ENCODE data around the gene MEX3A. TPM values are rescaled to one million over a fixed set of nuclear protein-coding genes. Genes with fewer than 3 reads are reported as not detected.

MEX3A gene
- total RNA-seq, 1 experiment from 2014 or later, result 6.1 TPM

DNA sequence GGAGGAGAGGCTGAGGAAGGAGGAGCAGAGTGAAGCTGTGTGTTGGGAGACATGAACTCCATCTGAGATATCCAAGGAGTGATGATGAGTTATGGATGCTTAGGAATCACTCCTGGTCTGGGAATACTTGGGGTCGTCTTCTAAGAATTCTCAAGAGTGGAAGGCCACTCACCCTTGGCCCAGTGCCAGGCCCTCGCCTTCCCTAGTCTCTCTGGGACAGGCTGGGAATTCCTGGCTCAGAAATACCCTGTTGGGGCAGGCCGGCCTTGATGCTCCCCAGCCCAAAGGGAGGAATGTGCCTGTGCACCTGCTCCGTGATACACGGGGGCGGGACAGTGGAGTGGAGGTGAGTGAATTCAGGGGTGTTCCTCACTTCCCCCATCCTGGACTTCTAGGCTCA is 19.6 kb upstream of the MEX3A start:
- Histone ChIP-seq H3K79me2 (ENCODE audit: insufficient read depth, low read length) (0 out of 2 replicates have a peak, but pooled peaks cover 3% of the 10 kb centered on the region), H3K9ac (ENCODE audit: low read length) (peak overlapping the region; percentile 14; the same call in 1 of the 2 replicates), H3K27me3 (ENCODE audit: insufficient read depth, low read length) (no peaks in the 10 kb centered on the region), H3K9me3 (ENCODE audit: control insufficient read depth in 1 of 2, insufficient read depth in 1 of 2, low read depth in 1 of 2, low read length in 2 of 2) (no peaks in the 10 kb centered on the region), H3K9me2 (ENCODE audit: insufficient read depth) (no peaks in the 10 kb centered on the region), H3K4me1 (ENCODE audit: control insufficient read depth in 1 of 2, insufficient read depth in 2 of 2, low read length in 2 of 2) (peaks cover 66 to 96% of the 10 kb centered on the region in 2 experiments), H3K4me3 (replicated peaks in 1 of 2; ENCODE audit: low read depth in 1 of 2, low read length in 2 of 2) (no peak overlapping the region), H4K20me1 (ENCODE audit: insufficient read depth) (no peaks in the 10 kb centered on the region), H3K27ac (ENCODE audit: low read depth, low read length) (peak overlapping the region; percentile 96; the same call in 1 of the 2 replicates), H2AFZ (ENCODE audit: low read depth, low read length, poor library complexity, severe bottlenecking) (no peak overlapping the region), H3K36me3 (ENCODE audit: control insufficient read depth in 1 of 2, insufficient read depth in 2 of 2, low read length in 2 of 2) (no peaks in the 10 kb centered on the region), H3K4me2 (ENCODE audit: low read length) (peak overlapping the region; percentile 89)
- DNase-seq (ENCODE audit: low read depth, low spot score) (no peak), ATAC-seq (no peak)
- POLR2A ChIA-PET, result interaction anchor here (0.7 to 4.5 kb wide), 4 partner anchors 12 to 303 kb away, joined by 3 to 28 read pairs (median 16); partner anchors contain the start of gene LMNA
- RAD21 ChIA-PET (ENCODE audit: low non-redundant PET in 1 of 2, low total read pairs in 2 of 2, uncharacterized antibody in 2 of 2, unreplicated experiment in 2 of 2), result interaction anchor here in 1 of 2 experiments (1.9 kb wide), 1 partner anchor 28 kb away, joined by 9 read pairs; no protein-coding TSS in a partner anchor
- intact Hi-C loops (cut with micrococcal nuclease), result no loop called here
- BruUV-seq (replicated peaks), result no TSS peak
- CTCF ChIA-PET, result interaction anchor here (2.4 to 2.6 kb wide), 2 partner anchors 24 to 28 kb away, joined by 11 to 13 read pairs; no protein-coding TSS in a partner anchor
- TF ChIP-seq CEBPB (IDR thresholded peaks at IDR 0.05; ENCODE audit: low read depth) (no peak), ZNF274 (IDR thresholded peaks at IDR 0.05; ENCODE audit: low read depth, low read length) (no peak), RAD21 (IDR thresholded peaks at IDR 0.05; ENCODE audit: low read depth) (no peak), EGR1 (IDR thresholded peaks at IDR 0.05; ENCODE audit: low read depth) (no peak), SRF (IDR thresholded peaks at IDR 0.05; ENCODE audit: low read depth) (no peak), FOSL1 (IDR thresholded peaks at IDR 0.05; ENCODE audit: low read depth) (no peak), EZH2phosphoT487 (IDR thresholded peaks at IDR 0.05; ENCODE audit: borderline replicate concordance) (no peak), SP1 (IDR thresholded peaks at IDR 0.05; ENCODE audit: low read depth) (no peak), POLR2AphosphoS5 (IDR thresholded peaks at IDR 0.05; ENCODE audit: low read depth, low read length) (no peak), TCF7L2 (IDR thresholded peaks at IDR 0.05; ENCODE audit: borderline replicate concordance, extremely low read depth, insufficient read depth, insufficient read length) (no peak), ZFX (IDR thresholded peaks at IDR 0.05) (no peak), ELF1 (IDR thresholded peaks at IDR 0.05; ENCODE audit: borderline replicate concordance, low read depth) (no peak), JUND (IDR thresholded peaks at IDR 0.05) (no peak), POLR2A (IDR thresholded peaks at IDR 0.05; ENCODE audit: borderline replicate concordance, extremely low read depth, insufficient read depth, insufficient read length) (no peak)
- TF ChIP-seq, protein P1, sequence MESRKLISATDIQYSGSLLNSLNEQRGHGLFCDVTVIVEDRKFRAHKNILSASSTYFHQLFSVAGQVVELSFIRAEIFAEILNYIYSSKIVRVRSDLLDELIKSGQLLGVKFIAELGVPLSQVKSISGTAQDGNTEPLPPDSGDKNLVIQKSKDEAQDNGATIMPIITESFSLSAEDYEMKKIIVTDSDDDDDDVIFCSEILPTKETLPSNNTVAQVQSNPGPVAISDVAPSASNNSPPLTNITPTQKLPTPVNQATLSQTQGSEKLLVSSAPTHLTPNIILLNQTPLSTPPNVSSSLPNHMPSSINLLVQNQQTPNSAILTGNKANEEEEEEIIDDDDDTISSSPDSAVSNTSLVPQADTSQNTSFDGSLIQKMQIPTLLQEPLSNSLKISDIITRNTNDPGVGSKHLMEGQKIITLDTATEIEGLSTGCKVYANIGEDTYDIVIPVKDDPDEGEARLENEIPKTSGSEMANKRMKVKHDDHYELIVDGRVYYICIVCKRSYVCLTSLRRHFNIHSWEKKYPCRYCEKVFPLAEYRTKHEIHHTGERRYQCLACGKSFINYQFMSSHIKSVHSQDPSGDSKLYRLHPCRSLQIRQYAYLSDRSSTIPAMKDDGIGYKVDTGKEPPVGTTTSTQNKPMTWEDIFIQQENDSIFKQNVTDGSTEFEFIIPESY (IDR thresholded peaks at IDR 0.05; ENCODE audit: extremely low read depth, insufficient replicate concordance, low read length), result no peak
- TF ChIP-seq, protein P2, sequence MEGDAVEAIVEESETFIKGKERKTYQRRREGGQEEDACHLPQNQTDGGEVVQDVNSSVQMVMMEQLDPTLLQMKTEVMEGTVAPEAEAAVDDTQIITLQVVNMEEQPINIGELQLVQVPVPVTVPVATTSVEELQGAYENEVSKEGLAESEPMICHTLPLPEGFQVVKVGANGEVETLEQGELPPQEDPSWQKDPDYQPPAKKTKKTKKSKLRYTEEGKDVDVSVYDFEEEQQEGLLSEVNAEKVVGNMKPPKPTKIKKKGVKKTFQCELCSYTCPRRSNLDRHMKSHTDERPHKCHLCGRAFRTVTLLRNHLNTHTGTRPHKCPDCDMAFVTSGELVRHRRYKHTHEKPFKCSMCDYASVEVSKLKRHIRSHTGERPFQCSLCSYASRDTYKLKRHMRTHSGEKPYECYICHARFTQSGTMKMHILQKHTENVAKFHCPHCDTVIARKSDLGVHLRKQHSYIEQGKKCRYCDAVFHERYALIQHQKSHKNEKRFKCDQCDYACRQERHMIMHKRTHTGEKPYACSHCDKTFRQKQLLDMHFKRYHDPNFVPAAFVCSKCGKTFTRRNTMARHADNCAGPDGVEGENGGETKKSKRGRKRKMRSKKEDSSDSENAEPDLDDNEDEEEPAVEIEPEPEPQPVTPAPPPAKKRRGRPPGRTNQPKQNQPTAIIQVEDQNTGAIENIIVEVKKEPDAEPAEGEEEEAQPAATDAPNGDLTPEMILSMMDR (IDR thresholded peaks at IDR 0.05 in 2 of 3, conservative IDR thresholded peaks at IDR 0.05 in 1 of 3; ENCODE audit: borderline replicate concordance in 1 of 3, insufficient read depth in 1 of 3, low read depth in 2 of 3, low read length in 2 of 3), result no peak
- TF ChIP-seq, protein P3, sequence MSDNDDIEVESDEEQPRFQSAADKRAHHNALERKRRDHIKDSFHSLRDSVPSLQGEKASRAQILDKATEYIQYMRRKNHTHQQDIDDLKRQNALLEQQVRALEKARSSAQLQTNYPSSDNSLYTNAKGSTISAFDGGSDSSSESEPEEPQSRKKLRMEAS (IDR thresholded peaks at IDR 0.05), result no peak
- TF ChIP-seq, protein P4, sequence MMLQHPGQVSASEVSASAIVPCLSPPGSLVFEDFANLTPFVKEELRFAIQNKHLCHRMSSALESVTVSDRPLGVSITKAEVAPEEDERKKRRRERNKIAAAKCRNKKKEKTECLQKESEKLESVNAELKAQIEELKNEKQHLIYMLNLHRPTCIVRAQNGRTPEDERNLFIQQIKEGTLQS (IDR thresholded peaks at IDR 0.05), result no peak
